ENCODE measurements around the gene EPB41L1.

Gene EPB41L1

DNA sequence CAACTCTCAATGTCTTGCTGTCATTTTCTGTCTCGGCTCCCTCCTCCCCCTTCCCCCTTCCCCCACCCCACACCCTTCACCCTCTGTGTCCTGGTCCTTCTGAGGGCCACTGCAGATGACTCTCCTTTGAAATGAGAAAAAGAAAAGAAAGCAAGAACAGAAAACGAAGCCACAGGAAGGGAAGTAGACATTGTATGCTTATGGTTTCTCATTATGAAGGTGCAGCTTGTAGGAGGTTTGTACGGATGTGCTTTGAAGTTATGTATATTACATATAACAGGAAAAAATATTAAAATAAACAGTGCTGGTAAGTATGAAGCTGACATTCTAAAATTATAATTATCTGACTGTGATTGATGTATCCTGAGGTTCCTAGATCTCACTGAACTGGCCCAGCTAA, 75.5 kb downstream of the EPB41L1 start:
- DNase-seq (ENCODE audit: low read depth), result no peak

- DNase-seq (ENCODE audit: low read depth), result no peak
Observed at GRCh38 chr20:36231331-36231730, 76.8 kb downstream of the EPB41L1 start.

GRCh38 chr20:36234771-36235320, 80.3 kb downstream of the EPB41L1 start:
- no peak for DNase-seq (ENCODE audit: low read depth)

DNA sequence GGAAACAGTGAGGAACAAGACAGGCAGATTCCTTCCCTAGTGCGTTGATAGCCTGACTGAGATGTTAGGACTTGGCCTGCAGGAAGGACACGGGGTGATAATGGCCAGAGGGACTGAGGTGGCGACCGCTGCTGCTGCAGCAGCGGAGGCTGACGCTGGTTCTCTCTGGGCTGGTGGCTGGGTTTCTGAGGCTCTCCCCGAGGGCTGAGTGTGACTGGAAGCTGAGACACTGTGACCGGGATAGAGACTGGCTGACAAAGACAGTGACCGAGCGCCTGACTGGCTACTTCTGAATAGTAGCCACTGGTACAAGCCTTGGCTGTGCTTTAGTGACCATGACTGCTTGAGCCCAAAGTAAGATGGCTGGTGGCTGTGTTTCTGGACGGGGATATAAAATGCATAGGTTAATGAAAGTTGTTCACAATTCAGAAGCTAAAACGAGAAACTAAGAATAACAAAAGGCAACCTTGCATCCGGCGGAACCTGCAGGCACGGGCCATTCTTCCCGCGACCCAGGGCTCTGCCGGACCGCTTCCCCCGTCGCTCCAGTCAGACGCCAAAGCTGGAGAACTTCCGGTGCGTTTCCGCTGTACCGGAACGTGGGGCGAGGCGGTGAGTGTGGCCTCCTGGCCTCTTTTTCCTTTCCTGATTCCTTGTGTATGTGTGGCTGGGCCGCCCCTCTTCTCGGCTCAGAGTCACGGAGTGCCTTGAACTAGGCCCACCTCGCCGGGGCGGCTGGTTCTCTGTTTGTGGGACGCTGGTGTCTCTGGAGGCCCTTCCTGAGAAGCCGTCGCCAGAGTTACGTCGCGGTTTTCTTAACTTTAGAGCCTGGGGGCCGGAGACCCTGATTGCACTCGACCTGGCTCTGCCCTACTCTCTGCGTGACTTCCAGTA, 81.6 kb downstream of the EPB41L1 start, which contains the start of gene AAR2:
Gene AAR2, plus strand, starts transcription at position 587 of the 894 bp plus-strand sequence. CDS start 3,391 bp downstream, outside the sequence.
- peak; percentile 57 for DNase-seq (ENCODE audit: low read depth)

GRCh38 chr20:36236786-36237121, 82.2 kb downstream of the EPB41L1 start:
- no peak for DNase-seq (ENCODE audit: low read depth)

- DNase-seq (ENCODE audit: low read depth), result no peak
Observed at GRCh38 chr20:36237477-36237876, 82.9 kb downstream of the EPB41L1 start.

DNA sequence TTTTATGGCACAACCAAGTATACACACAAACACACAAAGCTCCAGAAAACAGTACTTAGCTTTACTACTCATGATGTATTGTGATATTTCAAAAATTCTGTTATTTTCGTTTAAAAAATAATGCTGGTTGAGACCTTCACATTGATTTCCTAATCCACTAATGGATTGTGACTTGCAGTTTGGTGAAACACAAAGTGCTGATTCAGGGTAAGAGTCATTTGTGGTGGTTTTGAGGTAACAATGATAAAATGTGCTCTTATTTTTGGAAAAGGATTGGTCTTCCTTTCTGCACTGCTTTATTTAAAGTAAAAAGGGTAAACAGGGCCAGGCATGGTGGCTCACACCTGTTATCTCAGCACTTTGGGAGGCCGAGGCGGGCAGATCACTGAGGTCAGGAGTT, 83.6 kb downstream of the EPB41L1 start:
- DNase-seq (ENCODE audit: low read depth), result no peak

GRCh38 chr20:36238760-36239159, 84.2 kb downstream of the EPB41L1 start:
- DNase-seq (ENCODE audit: low read depth), result no peak

- no peak for DNase-seq (ENCODE audit: low read depth)
Observed at GRCh38 chr20:36240076-36240475, 85.5 kb downstream of the EPB41L1 start.

- DNase-seq (ENCODE audit: low read depth), result no peak
Observed at GRCh38 chr20:36241678-36242077, 87.1 kb downstream of the EPB41L1 start.

DNA sequence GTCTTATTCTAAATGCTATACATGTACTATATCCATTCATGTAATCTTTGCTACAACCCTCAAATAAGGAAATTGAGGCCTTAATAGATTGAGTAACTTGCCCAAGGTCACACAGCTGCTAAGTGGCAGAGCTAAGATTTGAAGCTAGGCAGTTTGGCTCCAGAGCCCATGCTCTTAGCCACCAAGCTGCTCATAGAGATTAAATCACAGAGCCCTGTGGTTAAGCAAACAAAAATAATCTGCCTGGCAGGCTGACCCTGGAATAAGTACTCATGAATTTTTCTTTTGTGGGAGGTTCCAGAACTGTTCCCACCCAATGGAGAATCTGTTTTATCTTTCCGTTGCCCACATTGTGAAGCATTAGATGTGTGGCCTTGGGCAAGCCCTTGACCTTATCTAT, 89.2 kb downstream of the EPB41L1 start:
- no peak for DNase-seq (ENCODE audit: low read depth)

DNA sequence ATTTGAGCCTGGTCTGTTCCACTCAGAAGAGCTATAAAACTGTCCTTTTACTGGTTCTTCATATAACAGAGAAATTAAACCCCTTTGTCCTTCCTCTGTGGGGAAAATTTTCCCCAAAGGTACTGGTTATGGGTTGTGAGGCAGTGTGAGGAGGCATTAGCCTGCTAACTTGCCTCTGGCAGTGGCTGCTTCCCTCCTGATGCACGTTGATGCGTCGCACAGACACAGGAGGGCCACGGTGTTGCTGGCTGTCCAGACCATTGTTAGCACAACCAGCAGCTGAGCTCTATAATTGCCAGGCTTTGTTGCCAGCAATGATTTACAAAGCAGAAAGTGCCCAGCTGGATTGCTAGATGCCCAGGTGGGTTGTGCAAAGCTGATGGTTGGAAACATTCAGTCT, 91.9 kb downstream of the EPB41L1 start:
- DNase-seq (ENCODE audit: low read depth), result no peak

- DNase-seq (ENCODE audit: low read depth), result no peak
Observed at GRCh38 chr20:36248836-36249235, 94.3 kb downstream of the EPB41L1 start.

DNA sequence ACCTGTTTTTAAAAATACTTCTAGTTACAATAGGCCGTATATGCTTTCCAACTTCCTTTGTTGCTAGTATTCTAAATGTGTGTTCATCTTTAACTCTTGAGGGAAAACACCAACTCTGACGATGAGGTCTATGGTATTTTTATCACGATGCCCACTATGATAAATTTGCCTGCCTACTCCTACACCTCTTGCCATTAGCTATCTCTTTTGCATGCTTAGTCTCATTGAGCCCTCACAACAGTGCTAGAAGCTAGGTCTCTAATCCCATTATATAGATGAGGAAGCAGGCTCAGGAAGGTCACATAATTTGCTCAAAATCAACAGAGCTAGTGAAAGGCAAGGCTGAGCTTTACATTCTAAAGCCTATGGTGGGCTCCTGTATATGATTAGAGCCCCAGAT, 94.9 kb downstream of the EPB41L1 start:
- DNase-seq (ENCODE audit: low read depth), result no peak

GRCh38 chr20:36251426-36251825, 96.9 kb downstream of the EPB41L1 start:
- no peak for DNase-seq (ENCODE audit: low read depth)

- no peak for DNase-seq (ENCODE audit: low read depth)
Observed at GRCh38 chr20:36252511-36252910, 98.0 kb downstream of the EPB41L1 start.

DNA sequence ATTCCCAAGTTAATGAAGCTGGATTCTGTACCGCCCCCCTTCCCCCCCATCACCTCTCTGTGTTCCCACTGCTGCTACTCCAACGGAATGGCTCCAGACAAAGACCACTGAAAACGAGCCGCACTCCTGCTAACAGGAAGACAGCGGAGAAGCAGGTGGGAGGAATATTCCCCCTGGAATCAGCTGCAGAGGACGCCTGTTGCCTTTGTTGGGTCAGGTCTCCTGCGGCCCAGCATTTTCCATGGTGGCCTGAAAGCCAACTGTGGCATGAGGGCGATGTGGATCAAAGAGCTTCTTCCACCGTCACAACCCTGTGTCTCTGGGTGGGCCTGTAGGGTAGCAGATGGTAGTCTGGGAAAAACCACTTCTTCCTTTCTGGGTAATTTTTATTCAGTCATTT, 98.5 kb downstream of the EPB41L1 start:
- no peak for DNase-seq (ENCODE audit: low read depth)

- no peak for DNase-seq (ENCODE audit: low read depth)
Observed at GRCh38 chr20:36254076-36254475, 99.5 kb downstream of the EPB41L1 start.

DNA sequence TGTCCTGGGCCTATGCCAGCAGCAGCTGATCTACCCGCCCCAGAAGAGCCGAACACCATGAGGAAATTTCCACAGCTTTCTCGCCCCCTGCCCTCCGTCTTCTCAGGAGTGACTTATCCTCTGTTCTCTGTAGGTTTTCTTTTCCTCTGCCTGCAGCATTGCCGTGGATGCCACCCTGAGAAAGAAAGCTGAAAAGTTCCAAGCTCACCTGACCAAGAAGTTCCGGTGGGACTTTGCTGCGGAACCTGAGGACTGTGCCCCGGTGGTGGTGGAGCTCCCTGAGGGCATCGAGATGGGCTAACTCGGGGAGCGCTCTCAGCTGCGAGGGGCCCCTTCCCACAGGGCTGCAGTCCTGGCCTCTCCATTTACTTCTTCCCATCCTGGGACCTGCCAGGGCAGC, 100.9 kb downstream of the EPB41L1 start:
- no peak for DNase-seq (ENCODE audit: low read depth)

GRCh38 chr20:36259177-36260061, 104.9 kb downstream of the EPB41L1 start:
- no peak for DNase-seq (ENCODE audit: low read depth)

DNA sequence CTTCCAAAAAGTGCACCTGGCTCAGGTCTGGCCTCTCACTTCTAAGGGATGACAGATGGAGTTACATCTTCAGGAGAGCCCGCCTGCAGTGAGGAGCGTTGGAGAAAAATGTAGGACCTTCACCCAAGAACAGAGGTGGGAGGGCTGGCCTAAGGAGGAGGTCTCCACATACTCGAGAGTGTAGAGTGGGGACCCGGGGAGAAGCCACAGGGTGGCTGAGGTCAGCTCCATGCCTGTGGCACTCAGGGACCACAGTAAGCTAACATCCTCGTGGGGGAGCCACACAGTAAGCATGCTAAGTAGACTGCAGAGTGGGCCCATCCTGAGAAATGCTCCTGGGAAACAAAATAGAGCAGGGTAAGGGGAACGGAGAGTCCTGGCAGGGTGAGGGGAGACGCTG, 105.8 kb downstream of the EPB41L1 start:
- no peak for DNase-seq (ENCODE audit: low read depth)

DNA sequence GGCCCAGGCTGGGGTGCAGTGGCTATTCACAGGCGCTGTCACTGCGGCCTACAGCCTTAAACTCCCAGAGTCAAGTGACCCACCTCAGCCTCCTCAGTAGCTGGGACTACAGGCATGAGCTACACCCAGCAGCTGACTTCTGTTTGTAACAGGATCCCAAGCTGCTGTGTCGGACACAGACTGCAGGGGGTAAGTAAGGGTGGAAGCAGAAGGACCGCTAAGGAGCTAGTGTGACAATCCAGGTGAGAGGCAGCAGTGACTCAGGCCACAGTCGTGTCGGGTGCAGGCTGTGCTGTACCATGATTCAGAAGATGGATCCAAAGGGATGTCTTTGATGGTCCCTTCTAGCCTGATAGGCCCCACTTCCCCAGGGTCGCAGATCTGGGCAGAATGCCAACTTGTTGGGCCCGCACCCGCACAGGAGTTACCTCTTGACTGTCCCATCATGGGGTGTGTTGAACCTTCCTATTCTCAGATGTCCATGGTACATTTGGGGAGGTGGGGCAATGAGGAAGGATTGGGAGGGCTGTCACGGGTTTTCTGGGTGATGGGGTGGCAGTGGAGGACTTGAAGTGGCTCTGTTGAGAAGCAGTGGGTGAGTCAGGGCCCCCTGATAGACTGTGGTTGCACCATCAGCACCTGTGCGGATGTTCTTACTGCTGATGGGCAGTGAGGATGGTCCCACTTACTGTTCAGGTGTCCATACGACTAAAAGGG, 107.0 kb downstream of the EPB41L1 start:
- DNase-seq (ENCODE audit: low read depth), result no peak

Data from stromal cell of bone marrow (primary cell).